RWPE1 (cell line): ENCODE measurements around the gene GCDH.

Experiments used
- CTCF ChIA-PET: fragments of 350-600 bp; sonication (Branson Sonifier 250); formaldehyde crosslinking; extraction: SDS; loops from one replicate; lab custom pipeline; 2021; lab: Yijun Ruan, JAX
- POLR2A ChIA-PET: fragments of 400-600 bp; formaldehyde crosslinking; extraction: SDS; loops from one replicate; lab custom pipeline; 2020; ENCODE audit warnings: antibody characterized with exemption; ENCODE audit not compliant: low non-redundant PET; lab: Yijun Ruan, JAX
- DNase-seq: peaks from one replicate; pipeline ENCODE4 v3.0.0; 2012; ENCODE audit warnings: low spot score
- H3K27ac ChIP-seq: fragments of 450-650 bp; 2 replicates; pipeline ENCODE4 v1.5.1; 2017
- CTCF ChIP-seq: fragments of 450-650 bp; conservative IDR thresholded peaks from 2 replicates; pipeline ENCODE4 v1.5.1; 2017; ENCODE audit warnings: low read depth, mild to moderate bottlenecking

GCDH gene

GRCh38 chr19:12856653-12857052, 34.3 kb upstream of the GCDH start:
- no peak for TF ChIP-seq CTCF
- ChIA-PET POLR2A (no interaction called here), CTCF (no interaction called here)
- DNase-seq, result no peak
- no peak overlapping the region for H3K27ac ChIP-seq

GRCh38 chr19:12858041-12858928, 32.7 kb upstream of the GCDH start:
- ChIA-PET CTCF (interaction anchor here (0.8 kb wide), 1 partner anchor 11 kb away, joined by 3 read pairs; no protein-coding TSS in a partner anchor), POLR2A (interaction anchor here (0.6 kb wide), 1 partner anchor 10 kb away, joined by 3 read pairs; no protein-coding TSS in a partner anchor)
- TF ChIP-seq CTCF, result no peak
- no peak overlapping the region for H3K27ac ChIP-seq
- DNase-seq, result no peak

GRCh38 chr19:12859546-12859945, 31.4 kb upstream of the GCDH start:
- CTCF ChIA-PET, result interaction anchor here (0.8 kb wide), 1 partner anchor 12 kb away, joined by 3 read pairs; no protein-coding TSS in a partner anchor
- POLR2A ChIA-PET, result no interaction called here
- no peak for DNase-seq
- TF ChIP-seq CTCF, result no peak
- H3K27ac ChIP-seq, result no peak overlapping the region

GRCh38 chr19:12864143-12864542, 26.8 kb upstream of the GCDH start:
- DNase-seq, result no peak
- CTCF ChIA-PET, result interaction anchor here (0.6 to 1.5 kb wide), 2 partner anchors 16 to 21 kb away, joined by 4 to 6 read pairs; no protein-coding TSS in a partner anchor
- no peak for TF ChIP-seq CTCF
- POLR2A ChIA-PET, result no interaction called here
- H3K27ac ChIP-seq, result no peak overlapping the region

GRCh38 chr19:12864721-12865715, 25.9 kb upstream of the GCDH start:
- ChIA-PET POLR2A (no interaction called here), CTCF (no interaction called here)
- no peak overlapping the region for H3K27ac ChIP-seq
- TF ChIP-seq CTCF, result no peak
- DNase-seq, result no peak

- no peak overlapping the region for H3K27ac ChIP-seq
- no peak for TF ChIP-seq CTCF
- CTCF ChIA-PET, result no interaction called here
- POLR2A ChIA-PET, result no interaction called here
- no peak for DNase-seq
Observed at GRCh38 chr19:12865746-12866415, 25.1 kb upstream of the GCDH start.
